Right lobe of liver (tissue), 6 donors: ENCODE results near the gene CFAP57. TPM values are rescaled to one million over a fixed set of nuclear protein-coding genes. Genes with fewer than 3 reads are reported as not detected.

Experiments
- ATAC-seq, 4 donors: fragments of 200-7000 bp; cut with Tn5 transposase; one replicate each; pipeline ENCODE4 v1.9.1; 2020; ENCODE audit warnings: mild to moderate bottlenecking in 4 of 4, moderate library complexity in 4 of 4
- DNase-seq, 3 donors: peaks; one replicate each; pipeline ENCODE4 v3.0.0-alpha.2; 2020
- H3K27ac ChIP-seq, 3 donors: fragments of 200-600 bp; one replicate each; pipeline ENCODE4 v1.8.0; 2022
- H3K27me3 ChIP-seq, 2 donors: fragments of 200-600 bp; one replicate each; pipeline ENCODE4 v1.8.0; 2022
- H3K36me3 ChIP-seq, 4 donors: fragments of 200-600 bp; sonication (generic) in 1 of 4; one replicate each; pipeline versions ENCODE4 v1.5.1 to v1.8.0; 2017 to 2022; ENCODE audit warnings: control low read depth in 1 of 4
- H3K4me1 ChIP-seq, 4 donors: fragments of 200-600 bp; sonication (generic) in 1 of 4; one replicate each; pipeline versions ENCODE4 v1.5.1 to v1.8.0; 2017 to 2022; ENCODE audit warnings: control low read depth in 1 of 4
- H3K4me3 ChIP-seq, 3 donors: fragments of 200-600 bp; one replicate each; pipeline ENCODE4 v1.8.0; 2022
- H3K9me3 ChIP-seq, 4 donors: fragments of 200-600 bp; sonication (generic) in 1 of 4; one replicate each; pipeline versions ENCODE4 v1.5.1 to v1.8.0; 2017 to 2022; ENCODE audit warnings: control low read depth in 1 of 4
- CTCF ChIP-seq, 4 donors: fragments of 200-600 bp in 3 of 4; fragments of 450-650 bp in 1 of 4; IDR thresholded peaks; one replicate each; pipeline versions ENCODE4 v1.5.1 to v1.8.0; 2016 to 2022; ENCODE audit warnings: antibody characterized with exemption in 4 of 4, mild to moderate bottlenecking in 2 of 4
- POLR2A ChIP-seq: fragments of 450-650 bp; IDR thresholded peaks from one replicate; pipeline ENCODE4 v1.6.1; 2017; ENCODE audit warnings: antibody characterized with exemption, mild to moderate bottlenecking
- WGBS: methylation state at CpG from one replicate; pipeline ENCODE4 v1.1.6; 2018; ENCODE audit warnings: low coverage, low lambda C conversion rate; ENCODE audit not compliant: insufficient coverage; ENCODE audit errors: missing lambda C conversion rate; 5-methylcytosine and 5-hydroxymethylcytosine counted together
- intact Hi-C, 2 donors: fragments of 100-400 bp; cut with DNase I; formaldehyde crosslinking; loops; one replicate each; pipeline versions ENCODE4 v1.11.2 to v1.14.1; 2022
- total RNA-seq, 6 experiments: library from RNA; depleted of rRNA in 2 of 6; stranded (reverse); fragments of >200 nt in 2 of 6; fragmentation: NEBNext Ultra II Directional in 3 of 6; extraction: Animal tissue kit (Norgen Biotek cat#: 25700) in 3 of 6; gene quantifications; one replicate each; pipeline versions ENCODE4 v1.1.0 to v1.2.4, GENCODE V29; 2016 to 2023
- donor health status: DM: no; HTN: yes; CAD: no.
- donor health status: DM: no; HTN: no; CAD: no.
- donor health status: DM: no; HTN: no; CAD: no.
- donor health status: DM: no; HTN: yes; CAD: no.
- donor health status: DM: no; HTN: yes; CAD: no.

Gene CFAP57
- total RNA-seq, 6 experiments from 2014 or later = not detected

GRCh38 chr1:43286533-43286932 lies 114.4 kb downstream of the CFAP57 start:
- Histone ChIP-seq H3K27ac (no peak overlapping the region), H3K36me3 (no peaks in the 10 kb centered on the region), H3K9me3 (no peaks in the 10 kb centered on the region), H3K27me3 (no peaks in the 10 kb centered on the region), H3K4me3 (no peak overlapping the region), H3K4me1 (peaks cover 0 to 26% (median 11%) of the 10 kb centered on the region in 4 donors)
- ATAC-seq = no peak
- TF ChIP-seq POLR2A (no peak), CTCF (IDR thresholded peaks at IDR 0.05) (no peak)
- 96% methylated on average over 5 of the region's 5 CpGs for WGBS
- intact Hi-C loops = no loop called here
- no peak for DNase-seq

DNA sequence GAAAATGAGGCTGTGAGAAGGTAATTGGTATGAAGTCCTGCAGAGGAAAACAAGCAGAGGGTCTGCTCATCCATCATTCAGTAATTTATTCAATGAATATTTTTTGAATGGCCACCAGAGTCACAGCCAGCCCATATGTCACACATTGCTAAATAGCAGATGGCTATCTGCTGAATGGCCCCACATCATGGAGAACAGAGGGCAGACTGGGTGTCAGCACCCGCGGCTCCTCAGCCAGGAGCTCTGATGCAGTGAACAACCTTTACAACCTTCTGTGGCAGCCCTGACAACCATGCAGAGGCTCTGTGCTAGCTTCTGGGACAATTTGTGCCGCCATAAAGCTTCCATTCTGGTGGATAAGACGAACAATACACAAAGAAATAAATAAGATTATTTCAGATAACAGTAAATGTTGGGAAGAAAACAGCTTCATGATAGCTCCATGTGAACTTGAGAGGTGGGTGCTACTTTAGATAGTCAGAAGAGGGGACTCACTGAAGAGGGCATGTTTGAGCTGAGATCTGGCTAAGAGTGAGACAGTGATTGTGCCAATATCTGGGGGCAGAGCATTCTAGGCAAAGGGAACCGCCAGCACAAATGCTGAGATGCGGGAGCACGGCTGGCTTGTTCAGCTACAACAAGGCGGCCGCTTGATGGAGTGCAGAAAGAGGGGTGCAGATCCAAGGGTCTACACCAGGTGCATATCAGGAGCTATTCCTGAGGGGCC lies 116.1 kb downstream of the CFAP57 start:
- WGBS = 70% methylated on average over 5 of the region's 9 CpGs
- H3K36me3 ChIP-seq = no peaks in the 10 kb centered on the region
- no peaks in the 10 kb centered on the region for H3K9me3 ChIP-seq
- peak in 1 of 3 donors; percentile 27 for DNase-seq
- H3K4me3 ChIP-seq = no peak overlapping the region
- peaks cover 0 to 9% (median 3%) of the 10 kb centered on the region in 4 donors for H3K4me1 ChIP-seq
- TF ChIP-seq POLR2A (no peak), CTCF (IDR thresholded peaks at IDR 0.05) (no peak)
- H3K27me3 ChIP-seq = no peaks in the 10 kb centered on the region
- intact Hi-C loops = no loop called here
- H3K27ac ChIP-seq = no peak overlapping the region
- ATAC-seq = no peak

DNA sequence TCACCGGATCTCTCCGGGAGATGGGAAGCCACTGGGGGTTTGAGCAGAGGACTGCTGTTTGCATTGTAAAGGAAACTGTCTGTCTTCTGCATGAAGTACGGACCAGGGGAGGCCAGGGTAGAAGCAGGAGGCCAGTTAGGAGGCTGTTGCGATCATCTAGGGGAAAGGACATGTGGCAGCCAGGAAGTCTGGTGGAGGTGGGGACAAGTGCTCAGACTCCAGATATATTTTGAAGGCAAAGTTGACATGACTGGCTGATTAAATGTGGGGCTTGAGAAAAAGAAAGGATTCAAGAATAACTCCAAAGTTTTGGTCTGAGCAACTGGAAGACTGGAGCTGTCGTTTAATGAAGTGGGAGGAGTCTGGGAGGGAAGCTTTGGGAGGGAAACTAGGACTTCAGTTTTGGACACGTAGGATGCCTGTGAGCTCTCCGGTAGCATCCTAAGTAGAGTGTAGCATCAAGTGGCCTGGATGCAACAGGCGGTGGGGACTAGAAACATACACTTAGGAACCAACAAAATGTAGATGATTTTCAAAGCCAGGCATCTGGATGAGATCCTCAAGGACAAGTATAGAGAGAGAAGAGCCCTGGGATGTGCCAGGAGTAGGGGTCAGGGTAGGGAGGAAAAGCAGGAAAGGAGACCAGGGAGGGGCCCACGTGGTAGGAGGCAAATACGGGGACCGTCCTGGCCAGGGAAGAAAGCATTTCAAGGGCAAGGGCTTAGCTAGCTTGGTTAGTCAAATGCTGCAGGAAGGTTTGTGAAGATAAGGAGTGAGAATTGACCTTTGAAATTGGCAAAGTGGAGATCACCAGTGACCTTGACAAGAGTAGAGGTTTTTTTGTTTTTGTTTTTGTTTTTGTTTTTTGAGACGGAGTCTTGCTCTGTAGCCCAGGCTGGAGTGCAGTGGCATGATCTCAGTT lies 116.9 kb downstream of the CFAP57 start:
- 58% methylated on average over 10 of the region's 12 CpGs for WGBS
- peaks cover 0 to 9% (median 3%) of the 10 kb centered on the region in 4 donors for H3K4me1 ChIP-seq
- H3K36me3 ChIP-seq = no peaks in the 10 kb centered on the region
- no peaks in the 10 kb centered on the region for H3K9me3 ChIP-seq
- no peak overlapping the region for H3K27ac ChIP-seq
- H3K27me3 ChIP-seq = no peaks in the 10 kb centered on the region
- no peak overlapping the region for H3K4me3 ChIP-seq
- TF ChIP-seq CTCF (IDR thresholded peaks at IDR 0.05) (no peak), POLR2A (no peak)
- intact Hi-C loops = no loop called here
- ATAC-seq (no peak), DNase-seq (peak in 1 of 3 donors; percentile 27)

DNA sequence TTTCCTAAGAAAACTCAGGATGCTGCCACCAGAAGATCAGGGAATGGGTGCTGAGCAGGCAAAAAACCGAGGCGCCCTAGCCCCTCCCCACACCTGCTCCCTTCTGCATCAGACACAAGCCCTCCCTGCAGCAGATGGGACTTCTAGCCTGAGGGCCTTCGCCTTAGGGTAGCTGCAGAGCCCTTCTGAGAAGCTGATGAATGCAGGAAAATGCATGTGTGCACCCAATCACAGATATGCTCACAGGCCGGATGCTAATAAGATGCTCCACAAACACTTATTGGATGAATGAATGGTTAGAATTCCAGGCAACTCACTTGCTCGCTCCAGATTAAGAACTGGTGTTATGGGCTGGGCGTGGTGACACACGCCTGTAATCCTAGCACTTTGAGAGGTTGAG lies 120.1 kb downstream of the CFAP57 start:
- intact Hi-C loops = no loop called here
- TF ChIP-seq CTCF (IDR thresholded peaks at IDR 0.05) = no peak
- TF ChIP-seq POLR2A = no peak
- peaks cover 0 to 8% (median 4%) of the 10 kb centered on the region in 4 donors for H3K4me1 ChIP-seq
- WGBS = 67% methylated on average over 5 of the region's 7 CpGs
- DNase-seq (no peak), ATAC-seq (no peak)
- H3K36me3 ChIP-seq = no peaks in the 10 kb centered on the region
- no peaks in the 10 kb centered on the region for H3K27me3 ChIP-seq
- no peak overlapping the region for H3K27ac ChIP-seq
- H3K4me3 ChIP-seq = no peak overlapping the region
- no peaks in the 10 kb centered on the region for H3K9me3 ChIP-seq
